ENCODE results near the gene ARHGAP4.
A peak's percentile ranks its signal among the peaks of the same experiment; 100 is the strongest.

Gene ARHGAP4

GRCh38 chrX:153878345-153878744 lies 47.7 kb downstream of the ARHGAP4 start:
- peaks cover 13% of the 10 kb centered on the region for H3K36me3 Mint-ChIP-seq

GRCh38 chrX:153877571-153878261 lies 48.3 kb downstream of the ARHGAP4 start:
- peaks cover 22% of the 10 kb centered on the region for H3K4me1 Mint-ChIP-seq
- ATAC-seq, result no peak
- no peak for DNase-seq (ENCODE audit: low spot score in 2 of 2)
- no peaks in the 10 kb centered on the region for H3K9me3 Mint-ChIP-seq
- H3K4me3 Mint-ChIP-seq, result no peak overlapping the region
- H3K27ac Mint-ChIP-seq, result no peak overlapping the region
- H3K36me3 Mint-ChIP-seq, result peaks cover 14% of the 10 kb centered on the region

More at GRCh38 chrX:153878345-153878744, 47.7 kb downstream of the ARHGAP4 start:
- no peak for ATAC-seq
- no peak for DNase-seq (ENCODE audit: low spot score in 2 of 2)
- Mint-ChIP-seq H3K27ac (no peak overlapping the region), H3K9me3 (no peaks in the 10 kb centered on the region), H3K4me1 (peaks cover 20% of the 10 kb centered on the region), H3K4me3 (no peak overlapping the region)

- Mint-ChIP-seq H3K9me3 (no peaks in the 10 kb centered on the region), H3K36me3 (peaks cover 19% of the 10 kb centered on the region), H3K4me3 (no peak overlapping the region), H3K27ac (no peak overlapping the region), H3K4me1 (peaks cover 29% of the 10 kb centered on the region)
- ATAC-seq (no peak), DNase-seq (ENCODE audit: low spot score in 2 of 2) (no peak)
Measured at GRCh38 chrX:153876112-153876491, 50.0 kb downstream of the ARHGAP4 start.

GRCh38 chrX:153875391-153876111 lies 50.5 kb downstream of the ARHGAP4 start:
- DNase-seq (ENCODE audit: low spot score in 2 of 2), result peak; percentile 58 to 84
- Mint-ChIP-seq H3K4me1 (peaks cover 29% of the 10 kb centered on the region), H3K36me3 (peaks cover 19% of the 10 kb centered on the region), H3K4me3 (no peak overlapping the region), H3K9me3 (no peaks in the 10 kb centered on the region), H3K27ac (no peak overlapping the region)
- peak; percentile 67 for ATAC-seq

GRCh38 chrX:153874366-153875125 lies 51.5 kb downstream of the ARHGAP4 start:
- ATAC-seq, result no peak
- H3K9me3 Mint-ChIP-seq, result no peaks in the 10 kb centered on the region
- H3K4me3 Mint-ChIP-seq, result no peak overlapping the region
- H3K4me1 Mint-ChIP-seq, result peaks cover 29% of the 10 kb centered on the region
- no peak overlapping the region for H3K27ac Mint-ChIP-seq
- H3K36me3 Mint-ChIP-seq, result peaks cover 19% of the 10 kb centered on the region
- no peak for DNase-seq (ENCODE audit: low spot score in 2 of 2)

- H3K27ac Mint-ChIP-seq, result no peak overlapping the region
- no peak for ATAC-seq
- peaks cover 19% of the 10 kb centered on the region for H3K36me3 Mint-ChIP-seq
- H3K4me1 Mint-ChIP-seq, result peaks cover 24% of the 10 kb centered on the region
- H3K4me3 Mint-ChIP-seq, result no peak overlapping the region
- H3K9me3 Mint-ChIP-seq, result no peaks in the 10 kb centered on the region
- DNase-seq (ENCODE audit: low spot score in 2 of 2), result no peak
Measured at GRCh38 chrX:153874085-153874365, 52.0 kb downstream of the ARHGAP4 start.

GRCh38 chrX:153873282-153874084 lies 52.6 kb downstream of the ARHGAP4 start:
- H3K36me3 Mint-ChIP-seq, result peaks cover 19% of the 10 kb centered on the region
- ATAC-seq (no peak), DNase-seq (ENCODE audit: low spot score in 2 of 2) (no peak)
- no peaks in the 10 kb centered on the region for H3K9me3 Mint-ChIP-seq
- peaks cover 21% of the 10 kb centered on the region for H3K4me1 Mint-ChIP-seq
- no peak overlapping the region for H3K4me3 Mint-ChIP-seq
- H3K27ac Mint-ChIP-seq, result no peak overlapping the region

GRCh38 chrX:153871946-153872878 lies 53.9 kb downstream of the ARHGAP4 start:
- H3K36me3 Mint-ChIP-seq, result peaks cover 19% of the 10 kb centered on the region
- no peak for DNase-seq (ENCODE audit: low spot score in 2 of 2)
- H3K4me1 Mint-ChIP-seq, result peaks cover 21% of the 10 kb centered on the region
- no peaks in the 10 kb centered on the region for H3K9me3 Mint-ChIP-seq
- H3K4me3 Mint-ChIP-seq, result no peak overlapping the region
- H3K27ac Mint-ChIP-seq, result no peak overlapping the region
- ATAC-seq, result no peak

- ATAC-seq (no peak), DNase-seq (ENCODE audit: low spot score in 2 of 2) (no peak)
- H3K36me3 Mint-ChIP-seq, result peaks cover 19% of the 10 kb centered on the region
- no peaks in the 10 kb centered on the region for H3K9me3 Mint-ChIP-seq
- H3K27ac Mint-ChIP-seq, result no peak overlapping the region
- H3K4me3 Mint-ChIP-seq, result no peak overlapping the region
- peaks cover 21% of the 10 kb centered on the region for H3K4me1 Mint-ChIP-seq
Measured at GRCh38 chrX:153871451-153871850, 54.6 kb downstream of the ARHGAP4 start.

- Mint-ChIP-seq H3K9me3 (no peaks in the 10 kb centered on the region), H3K27ac (no peak overlapping the region), H3K4me1 (peaks cover 21% of the 10 kb centered on the region), H3K36me3 (peaks cover 19% of the 10 kb centered on the region), H3K4me3 (no peak overlapping the region)
- ATAC-seq (no peak), DNase-seq (ENCODE audit: low spot score in 2 of 2) (no peak)
Measured at GRCh38 chrX:153870791-153871360, 55.2 kb downstream of the ARHGAP4 start.

GRCh38 chrX:153870288-153870690 lies 55.8 kb downstream of the ARHGAP4 start:
- Mint-ChIP-seq H3K36me3 (peaks cover 15% of the 10 kb centered on the region), H3K9me3 (no peaks in the 10 kb centered on the region), H3K4me3 (no peak overlapping the region), H3K4me1 (peaks cover 20% of the 10 kb centered on the region), H3K27ac (no peak overlapping the region)
- DNase-seq (ENCODE audit: low spot score in 2 of 2) (no peak), ATAC-seq (no peak)

GRCh38 chrX:153869473-153870287 lies 56.4 kb downstream of the ARHGAP4 start:
- peaks cover 11% of the 10 kb centered on the region for H3K36me3 Mint-ChIP-seq
- H3K9me3 Mint-ChIP-seq, result no peaks in the 10 kb centered on the region
- H3K27ac Mint-ChIP-seq, result no peak overlapping the region
- no peak for DNase-seq (ENCODE audit: low spot score in 2 of 2)
- no peak overlapping the region for H3K4me3 Mint-ChIP-seq
- peaks cover 14% of the 10 kb centered on the region for H3K4me1 Mint-ChIP-seq
- ATAC-seq, result no peak

Data from stimulated activated effector memory CD8-positive, alpha-beta T cell treated with anti-CD3 and anti-CD28 coated beads, Interleukin-12 subunit alpha, Interleukin-12 subunit beta, amount 100 ng/mL, for 72 hours (primary cell).